ENCODE results near the gene ZNF521.

The ZNF521 gene

GRCh38 chr18:25237571-25238267, 114.2 kb downstream of the ZNF521 start:
- ATAC-seq, result no peak
- TF ChIP-seq PATZ1 (CRISPR knock-in tag; IDR thresholded peaks at IDR 0.05; ENCODE audit: borderline replicate concordance), result no peak
- TF ChIP-seq, protein P1, sequence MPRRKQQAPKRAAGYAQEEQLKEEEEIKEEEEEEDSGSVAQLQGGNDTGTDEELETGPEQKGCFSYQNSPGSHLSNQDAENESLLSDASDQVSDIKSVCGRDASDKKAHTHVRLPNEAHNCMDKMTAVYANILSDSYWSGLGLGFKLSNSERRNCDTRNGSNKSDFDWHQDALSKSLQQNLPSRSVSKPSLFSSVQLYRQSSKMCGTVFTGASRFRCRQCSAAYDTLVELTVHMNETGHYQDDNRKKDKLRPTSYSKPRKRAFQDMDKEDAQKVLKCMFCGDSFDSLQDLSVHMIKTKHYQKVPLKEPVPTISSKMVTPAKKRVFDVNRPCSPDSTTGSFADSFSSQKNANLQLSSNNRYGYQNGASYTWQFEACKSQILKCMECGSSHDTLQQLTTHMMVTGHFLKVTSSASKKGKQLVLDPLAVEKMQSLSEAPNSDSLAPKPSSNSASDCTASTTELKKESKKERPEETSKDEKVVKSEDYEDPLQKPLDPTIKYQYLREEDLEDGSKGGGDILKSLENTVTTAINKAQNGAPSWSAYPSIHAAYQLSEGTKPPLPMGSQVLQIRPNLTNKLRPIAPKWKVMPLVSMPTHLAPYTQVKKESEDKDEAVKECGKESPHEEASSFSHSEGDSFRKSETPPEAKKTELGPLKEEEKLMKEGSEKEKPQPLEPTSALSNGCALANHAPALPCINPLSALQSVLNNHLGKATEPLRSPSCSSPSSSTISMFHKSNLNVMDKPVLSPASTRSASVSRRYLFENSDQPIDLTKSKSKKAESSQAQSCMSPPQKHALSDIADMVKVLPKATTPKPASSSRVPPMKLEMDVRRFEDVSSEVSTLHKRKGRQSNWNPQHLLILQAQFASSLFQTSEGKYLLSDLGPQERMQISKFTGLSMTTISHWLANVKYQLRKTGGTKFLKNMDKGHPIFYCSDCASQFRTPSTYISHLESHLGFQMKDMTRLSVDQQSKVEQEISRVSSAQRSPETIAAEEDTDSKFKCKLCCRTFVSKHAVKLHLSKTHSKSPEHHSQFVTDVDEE (CRISPR knock-in tag; IDR thresholded peaks at IDR 0.05), result no peak
- no peak for TF ChIP-seq GLIS3 (CRISPR knock-in tag; IDR thresholded peaks at IDR 0.05)
- no peak for TF ChIP-seq SNAI2 (CRISPR knock-in tag; IDR thresholded peaks at IDR 0.05)
- TF ChIP-seq OSR1 (CRISPR knock-in tag; IDR thresholded peaks at IDR 0.05), result no peak
- TF ChIP-seq ZFP30 (CRISPR knock-in tag; IDR thresholded peaks at IDR 0.05), result no peak
- no peak for TF ChIP-seq ZC3H10 (CRISPR knock-in tag; IDR thresholded peaks at IDR 0.05)
- no peak for TF ChIP-seq BACH2 (CRISPR knock-in tag; IDR thresholded peaks at IDR 0.05; ENCODE audit: borderline replicate concordance)
- no peak for TF ChIP-seq PPARA (CRISPR knock-in tag; IDR thresholded peaks at IDR 0.05; ENCODE audit: borderline replicate concordance)
- no peak for TF ChIP-seq CSDC2 (CRISPR knock-in tag; IDR thresholded peaks at IDR 0.05)
- TF ChIP-seq CREB5 (CRISPR knock-in tag; IDR thresholded peaks at IDR 0.05; ENCODE audit: low read depth), result no peak

DNA sequence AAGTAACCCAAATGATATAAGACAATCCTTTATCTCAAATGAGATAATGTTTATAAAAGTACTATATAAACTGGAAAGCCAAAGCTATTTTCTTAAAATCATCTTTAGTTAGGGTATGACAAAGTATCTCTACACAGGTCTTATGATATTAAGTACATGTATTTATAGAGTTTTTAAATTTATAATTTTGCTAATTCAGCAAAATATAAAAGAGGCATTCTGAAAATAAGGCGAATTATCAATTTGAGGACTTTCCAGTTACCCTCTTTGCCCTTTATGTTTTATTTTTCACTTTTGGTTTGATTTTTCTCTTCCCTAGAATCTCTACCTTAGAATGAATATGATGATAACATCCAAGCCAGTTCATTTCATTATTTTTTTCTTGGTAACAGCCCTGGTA, 115.2 kb downstream of the ZNF521 start:
- no peak for ATAC-seq
- no peak for TF ChIP-seq ZC3H10 (CRISPR knock-in tag; IDR thresholded peaks at IDR 0.05)
- no peak for TF ChIP-seq BACH2 (CRISPR knock-in tag; IDR thresholded peaks at IDR 0.05; ENCODE audit: borderline replicate concordance)
- TF ChIP-seq CSDC2 (CRISPR knock-in tag; IDR thresholded peaks at IDR 0.05), result no peak
- TF ChIP-seq TOX (CRISPR knock-in tag; IDR thresholded peaks at IDR 0.05; ENCODE audit: borderline replicate concordance), result no peak
- no peak for TF ChIP-seq OSR1 (CRISPR knock-in tag; IDR thresholded peaks at IDR 0.05)
- TF ChIP-seq ZFP30 (CRISPR knock-in tag; IDR thresholded peaks at IDR 0.05), result no peak
- no peak for TF ChIP-seq SNAI2 (CRISPR knock-in tag; IDR thresholded peaks at IDR 0.05)
- TF ChIP-seq RARB (CRISPR knock-in tag; IDR thresholded peaks at IDR 0.05), result no peak
- TF ChIP-seq ZFP3 (CRISPR knock-in tag; IDR thresholded peaks at IDR 0.05), result no peak
- TF ChIP-seq PPARA (CRISPR knock-in tag; IDR thresholded peaks at IDR 0.05; ENCODE audit: borderline replicate concordance), result no peak

GRCh38 chr18:25235401-25236042, 116.4 kb downstream of the ZNF521 start:
- no peak for ATAC-seq

More at GRCh38 chr18:25235401-25236042, 116.4 kb downstream of the ZNF521 start:
- no peak for TF ChIP-seq ZFP30 (CRISPR knock-in tag; IDR thresholded peaks at IDR 0.05)
- TF ChIP-seq ESRRG (CRISPR knock-in tag; IDR thresholded peaks at IDR 0.05), result no peak
- no peak for TF ChIP-seq SNAI2 (CRISPR knock-in tag; IDR thresholded peaks at IDR 0.05)
- TF ChIP-seq TOX (CRISPR knock-in tag; IDR thresholded peaks at IDR 0.05; ENCODE audit: borderline replicate concordance), result no peak
- TF ChIP-seq, protein P1 (CRISPR knock-in tag; IDR thresholded peaks at IDR 0.05), result no peak
- TF ChIP-seq ZNF8 (CRISPR knock-in tag; IDR thresholded peaks at IDR 0.05), result no peak
- TF ChIP-seq GLIS3 (CRISPR knock-in tag; IDR thresholded peaks at IDR 0.05), result no peak
- TF ChIP-seq, protein P2, sequence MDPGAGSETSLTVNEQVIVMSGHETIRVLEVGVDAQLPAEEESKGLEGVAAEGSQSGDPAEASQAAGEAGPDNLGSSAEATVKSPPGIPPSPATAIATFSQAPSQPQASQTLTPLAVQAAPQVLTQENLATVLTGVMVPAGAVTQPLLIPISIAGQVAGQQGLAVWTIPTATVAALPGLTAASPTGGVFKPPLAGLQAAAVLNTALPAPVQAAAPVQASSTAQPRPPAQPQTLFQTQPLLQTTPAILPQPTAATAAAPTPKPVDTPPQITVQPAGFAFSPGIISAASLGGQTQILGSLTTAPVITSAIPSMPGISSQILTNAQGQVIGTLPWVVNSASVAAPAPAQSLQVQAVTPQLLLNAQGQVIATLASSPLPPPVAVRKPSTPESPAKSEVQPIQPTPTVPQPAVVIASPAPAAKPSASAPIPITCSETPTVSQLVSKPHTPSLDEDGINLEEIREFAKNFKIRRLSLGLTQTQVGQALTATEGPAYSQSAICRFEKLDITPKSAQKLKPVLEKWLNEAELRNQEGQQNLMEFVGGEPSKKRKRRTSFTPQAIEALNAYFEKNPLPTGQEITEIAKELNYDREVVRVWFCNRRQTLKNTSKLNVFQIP (CRISPR knock-in tag; IDR thresholded peaks at IDR 0.05; ENCODE audit: borderline replicate concordance, low read depth), result no peak

All from SK-N-SH treated with all-trans-retinoic acid at 6 μM for 48 hours (cell line).